ENCODE results near the gene PMEPA1.
A peak's percentile ranks its signal among the peaks of the same experiment; 100 is the strongest.

Gene PMEPA1, protein sequence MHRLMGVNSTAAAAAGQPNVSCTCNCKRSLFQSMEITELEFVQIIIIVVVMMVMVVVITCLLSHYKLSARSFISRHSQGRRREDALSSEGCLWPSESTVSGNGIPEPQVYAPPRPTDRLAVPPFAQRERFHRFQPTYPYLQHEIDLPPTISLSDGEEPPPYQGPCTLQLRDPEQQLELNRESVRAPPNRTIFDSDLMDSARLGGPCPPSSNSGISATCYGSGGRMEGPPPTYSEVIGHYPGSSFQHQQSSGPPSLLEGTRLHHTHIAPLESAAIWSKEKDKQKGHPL

DNA sequence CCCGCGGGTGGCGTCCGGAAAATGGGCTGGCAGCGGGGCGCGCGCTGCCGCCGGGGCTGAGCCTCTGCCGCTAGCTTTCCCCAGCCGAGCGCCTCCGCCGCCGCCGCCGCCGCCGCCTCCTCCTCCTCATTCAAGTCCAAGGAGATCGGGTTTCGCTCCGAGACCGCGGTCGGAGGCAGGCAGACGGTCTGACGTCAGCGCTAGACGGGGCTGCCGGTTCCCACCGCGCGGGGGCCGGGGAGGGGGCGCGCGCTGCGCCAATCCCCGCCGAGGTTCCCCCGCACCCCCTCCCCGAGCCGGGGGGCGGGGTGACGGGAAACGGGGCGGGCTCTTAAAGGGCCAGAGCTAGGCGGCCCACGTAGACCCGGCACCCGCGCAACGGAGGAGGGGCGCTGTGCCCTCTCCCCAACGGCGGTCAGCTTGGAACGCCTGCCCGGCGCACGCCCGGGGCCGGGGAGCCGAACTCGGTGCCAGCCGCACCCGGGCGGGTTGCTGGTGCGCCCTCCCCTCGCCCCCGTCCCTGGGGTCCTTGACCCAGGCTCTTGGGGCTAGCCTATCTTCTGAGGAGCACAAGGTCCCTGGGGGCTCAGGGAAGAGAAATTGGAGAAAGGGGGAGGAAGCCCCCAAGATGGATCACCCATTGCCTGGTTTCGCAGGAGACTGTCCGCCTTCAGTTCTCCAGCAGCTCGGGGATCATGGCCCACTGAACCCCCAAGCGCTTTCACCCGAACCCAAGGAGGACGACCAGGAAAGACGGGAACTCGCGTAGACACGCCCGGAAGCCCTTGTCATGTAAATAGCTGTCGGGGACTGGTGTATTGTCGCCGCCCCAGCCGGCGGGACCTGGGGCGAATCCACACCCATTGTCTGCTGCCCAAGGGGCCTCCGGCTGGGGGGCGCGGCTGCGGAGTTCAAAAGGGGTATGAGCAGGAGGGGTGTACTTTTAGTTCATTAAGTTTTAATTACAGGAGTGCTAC is at the start of gene PMEPA1:
TSS of gene PMEPA1 (minus strand) at position 193 of the 977 bp plus-strand sequence. CDS start 433 bp downstream, outside the sequence.
- DNase-seq, result peak; percentile 79

DNA sequence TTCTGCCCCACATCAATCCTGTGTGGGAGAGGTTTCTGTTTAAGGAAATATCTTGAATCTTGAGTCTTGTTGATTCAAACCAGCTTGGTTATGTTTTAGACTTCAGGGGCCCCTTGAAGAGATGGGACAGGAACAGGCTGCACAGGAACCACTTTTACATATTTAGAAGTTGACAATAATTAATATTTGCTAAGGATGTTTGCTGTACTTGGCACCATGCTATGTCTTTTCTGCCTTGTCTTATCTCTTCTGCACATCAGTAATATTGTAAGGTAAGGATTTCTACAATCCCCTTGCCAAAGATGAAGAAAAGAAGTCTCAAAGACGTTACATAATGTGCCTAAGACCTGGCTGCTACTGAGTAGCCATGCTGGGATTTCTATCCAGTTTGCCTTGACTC is 48.0 kb upstream of the PMEPA1 start:
- no peak for DNase-seq

DNA sequence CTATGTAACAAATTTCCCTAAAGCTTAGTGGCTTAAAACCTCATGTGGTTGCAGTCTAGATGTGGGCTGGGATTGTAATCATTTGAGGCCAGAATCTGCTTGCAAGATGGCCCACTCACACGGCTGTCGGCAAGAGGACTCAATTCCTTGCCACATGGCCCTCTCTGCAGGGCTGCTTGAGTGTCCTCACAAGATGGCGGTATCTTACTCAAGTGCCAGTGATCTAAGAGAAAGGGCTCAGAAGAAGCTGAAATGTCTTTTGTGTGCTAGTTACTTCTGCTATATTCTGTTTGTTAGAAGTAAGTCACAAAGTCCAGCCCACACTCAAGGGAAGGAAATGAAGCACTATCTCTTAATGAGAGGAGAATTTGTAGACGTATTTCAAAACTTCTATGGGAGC is 47.1 kb upstream of the PMEPA1 start:
- no peak for DNase-seq

DNA sequence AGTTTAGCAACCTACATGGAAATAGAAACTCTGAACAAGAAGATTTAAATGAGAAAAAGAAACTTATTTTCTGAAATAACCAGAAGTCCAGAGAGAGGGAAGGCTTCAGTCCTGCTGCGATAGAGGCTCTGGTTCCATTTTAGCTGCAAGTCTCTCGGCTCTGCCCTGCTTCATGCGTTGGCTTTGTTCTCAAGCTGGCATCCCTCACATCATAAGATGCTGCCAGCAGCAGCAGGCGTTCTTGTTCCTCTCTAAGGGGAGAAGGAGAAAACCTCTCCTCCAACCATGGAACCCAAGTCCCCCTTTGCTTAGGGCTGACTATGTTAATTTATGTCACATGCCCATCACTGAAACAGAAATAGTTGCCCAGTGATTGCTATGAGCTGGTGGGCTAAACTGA is 46.4 kb upstream of the PMEPA1 start:
- DNase-seq, result no peak

DNA sequence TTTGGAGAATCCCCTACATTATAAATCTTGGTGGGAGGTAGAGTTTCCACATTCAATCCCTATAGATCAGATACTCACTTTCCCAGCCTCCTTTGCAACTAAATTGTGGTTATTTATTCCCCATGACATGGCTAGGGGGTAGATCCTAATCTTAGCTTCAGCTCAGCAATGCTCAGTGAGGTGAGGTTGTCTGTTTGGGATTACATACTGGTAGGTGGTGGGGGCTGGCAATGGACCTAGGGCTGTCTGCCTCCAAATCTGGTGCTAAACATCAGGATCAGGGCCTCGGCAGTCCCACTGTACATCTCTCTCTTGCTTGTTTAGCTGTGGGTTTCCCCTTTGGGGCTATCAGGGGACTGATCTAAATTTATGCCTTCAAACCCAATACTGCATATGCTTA is 45.8 kb upstream of the PMEPA1 start:
- no peak for DNase-seq

DNA sequence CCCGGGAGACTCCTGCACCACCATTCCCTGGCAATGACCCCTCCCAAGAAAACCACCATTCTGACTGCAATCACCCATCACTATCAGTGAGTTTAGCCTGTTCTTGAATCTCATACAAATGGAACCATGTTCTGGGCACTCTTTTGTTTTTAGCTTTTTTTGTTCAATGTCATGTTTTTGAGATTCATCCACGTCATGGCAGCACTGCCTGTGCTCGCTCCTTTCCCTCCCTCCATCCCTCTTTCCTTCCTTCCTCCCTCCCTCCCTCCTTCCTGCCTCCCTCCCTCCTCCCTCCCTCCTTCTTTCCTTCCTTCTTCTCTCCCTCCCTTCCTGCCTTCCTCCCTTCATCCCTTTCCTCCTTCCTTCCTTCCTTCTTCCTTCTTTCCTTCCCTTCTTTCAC is 44.4 kb upstream of the PMEPA1 start:
- DNase-seq, result no peak

DNA sequence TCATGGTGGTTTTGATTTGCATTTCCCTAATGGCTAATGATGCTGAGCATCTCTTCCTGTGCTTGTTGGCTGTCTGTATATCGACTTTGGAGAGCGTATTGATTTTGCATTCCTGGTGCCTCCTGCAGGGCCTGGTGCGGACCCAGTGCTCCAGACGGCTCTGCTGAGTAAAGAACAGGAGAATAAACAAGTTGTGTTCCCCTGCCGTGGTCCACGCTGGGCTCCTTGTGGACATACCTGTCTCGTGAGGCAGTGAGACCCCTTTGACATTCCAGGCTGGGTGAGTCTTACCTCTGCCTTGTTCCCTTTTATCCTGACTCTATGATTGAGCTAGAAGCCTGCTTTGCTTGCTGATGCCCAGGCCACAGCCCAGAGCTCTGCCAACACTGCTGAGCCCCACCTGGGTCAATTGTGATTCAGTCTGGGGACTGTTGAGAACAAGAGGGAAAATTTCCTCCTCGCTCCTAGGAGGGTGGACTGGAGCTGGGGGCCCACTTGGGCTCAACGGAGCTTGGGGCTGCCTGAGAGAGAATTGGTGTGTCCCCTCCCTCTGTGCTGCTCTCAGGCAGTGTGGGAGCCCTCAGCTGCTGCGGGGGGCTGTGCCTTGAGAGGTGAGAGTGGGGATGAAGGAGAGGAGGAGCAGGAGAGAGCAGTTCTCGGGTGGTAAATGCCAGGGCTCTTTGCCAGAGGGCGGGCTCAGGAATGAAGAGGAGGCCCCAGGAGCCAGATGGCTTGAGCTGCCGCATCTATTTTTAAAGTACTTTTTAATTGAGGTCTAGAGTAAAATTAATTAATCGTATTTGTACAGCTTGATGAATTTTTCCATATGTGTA is 43.7 kb upstream of the PMEPA1 start:
- no peak for DNase-seq

DNA sequence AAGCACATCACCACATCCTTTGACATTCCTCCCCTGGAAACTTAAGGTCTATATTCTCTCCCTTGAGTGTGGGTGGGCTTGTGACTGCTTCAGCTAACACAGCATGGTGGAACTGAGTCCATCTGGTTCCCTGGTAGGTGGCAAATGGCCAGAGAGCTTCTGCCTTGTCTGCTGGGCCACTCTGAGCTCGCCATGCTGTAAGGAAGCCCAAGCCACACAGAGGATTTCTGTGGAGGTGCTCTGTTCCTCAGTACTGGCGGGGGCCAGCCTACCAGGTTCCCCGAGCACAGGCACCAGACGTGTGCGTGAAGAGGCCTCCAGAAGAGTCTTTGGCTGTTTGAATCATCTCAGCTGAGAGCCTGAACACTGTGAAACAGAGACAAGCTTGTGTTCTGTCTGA is 41.6 kb upstream of the PMEPA1 start:
- no peak for DNase-seq

DNA sequence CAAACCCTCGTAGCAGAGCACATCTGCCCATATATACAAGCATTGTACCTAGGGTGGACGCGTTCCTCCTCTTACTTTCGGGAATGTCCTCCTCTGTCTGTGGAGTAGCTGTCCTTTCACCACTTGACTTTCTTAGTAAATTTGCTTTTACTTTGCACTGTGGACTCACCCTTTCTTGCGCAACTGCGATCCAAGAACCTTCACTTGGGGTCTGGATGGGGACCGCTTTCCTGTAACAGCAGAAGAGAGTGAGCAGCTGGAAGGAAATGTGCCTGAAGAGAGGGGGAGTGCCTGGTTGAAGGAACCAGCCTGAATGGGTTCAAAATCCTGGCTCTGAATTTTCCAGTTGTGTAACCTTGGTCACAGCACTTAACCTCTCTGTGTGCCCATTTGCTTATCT is 40.1 kb upstream of the PMEPA1 start:
- DNase-seq, result no peak

DNA sequence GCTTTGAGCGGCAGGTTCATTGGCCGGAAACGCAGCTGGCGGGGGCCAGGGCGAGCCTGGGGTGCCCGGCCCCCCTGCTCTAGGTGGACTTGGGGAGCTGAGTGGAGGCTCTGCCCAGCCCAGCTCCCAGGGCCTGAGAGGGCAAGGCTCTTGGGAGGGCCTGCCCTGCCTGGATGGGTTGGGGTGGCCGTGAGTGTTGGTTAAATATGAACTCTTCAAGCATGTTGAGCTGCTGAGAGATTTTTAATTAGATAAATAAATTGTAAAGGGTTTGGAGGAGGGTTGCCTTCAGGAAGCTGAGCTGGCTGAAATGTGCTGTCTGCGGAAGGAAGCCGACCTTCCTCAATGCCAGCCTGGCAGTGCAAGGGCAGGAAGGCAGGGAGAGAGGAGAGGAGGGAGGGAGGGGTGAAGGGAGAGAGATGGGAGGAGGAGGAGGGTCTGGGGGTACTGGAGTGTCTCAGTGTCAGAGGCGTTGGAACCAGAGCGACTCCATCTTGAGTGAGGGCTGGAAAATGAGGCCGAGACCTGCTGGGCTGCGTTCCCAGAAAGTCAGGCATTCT is 39.4 kb upstream of the PMEPA1 start:
- DNase-seq, result no peak

DNA sequence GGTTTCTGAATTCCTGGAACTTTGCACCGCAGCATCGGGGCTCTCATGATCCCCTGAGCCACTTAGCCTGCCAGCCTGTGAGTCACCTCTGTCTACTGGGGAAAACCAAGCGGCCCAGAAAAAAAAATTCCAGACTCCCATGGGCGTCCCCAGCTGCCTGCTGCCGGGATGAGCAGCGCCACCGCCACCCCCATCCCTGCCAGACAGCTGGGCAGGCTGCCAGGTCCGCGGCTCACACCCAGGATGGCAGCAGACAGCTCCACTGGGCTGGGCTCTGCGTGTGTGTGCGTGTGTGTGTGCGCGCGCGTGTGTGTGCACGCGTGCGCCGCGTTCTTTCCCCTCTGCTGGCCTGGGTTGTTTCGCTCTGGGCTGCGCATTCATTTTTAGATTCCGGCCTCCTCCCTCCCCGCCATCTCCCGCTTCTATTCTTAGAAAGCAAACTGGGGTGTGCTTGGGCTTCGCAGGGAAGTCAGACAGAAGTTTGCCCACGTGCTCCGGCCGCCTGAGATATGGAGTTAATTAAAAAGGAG is 38.9 kb upstream of the PMEPA1 start:
- DNase-seq, result peak; percentile 95

DNA sequence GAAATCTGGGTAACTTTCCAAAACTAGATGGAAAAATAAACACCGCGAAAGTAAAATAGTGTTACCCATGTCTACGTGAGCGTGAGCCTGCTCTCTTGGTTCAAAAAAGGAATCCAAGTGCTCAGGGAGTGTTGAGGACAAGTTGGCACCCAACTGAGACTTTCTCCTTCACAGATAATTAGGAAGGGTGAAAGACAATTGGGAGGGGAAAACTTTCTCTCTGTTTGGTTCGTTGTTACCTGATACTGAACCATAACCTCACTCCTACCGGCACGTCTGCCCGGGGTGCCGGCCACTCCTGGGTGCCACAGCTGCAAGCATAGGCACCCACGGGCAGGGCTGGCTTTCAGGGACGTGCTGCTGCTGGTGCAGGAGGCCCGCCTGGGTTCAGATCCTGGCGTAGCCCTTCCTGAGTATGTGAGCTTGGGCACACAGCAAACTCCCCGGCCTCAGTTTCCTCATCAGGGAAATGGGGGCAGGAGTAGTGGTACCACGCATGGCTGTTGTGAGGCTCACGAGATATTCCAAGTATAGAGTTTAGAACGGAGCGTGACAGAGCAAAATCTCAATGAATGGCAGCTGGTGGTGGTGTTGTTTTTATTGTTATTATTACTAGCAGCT is 38.2 kb upstream of the PMEPA1 start:
- no peak for DNase-seq

DNA sequence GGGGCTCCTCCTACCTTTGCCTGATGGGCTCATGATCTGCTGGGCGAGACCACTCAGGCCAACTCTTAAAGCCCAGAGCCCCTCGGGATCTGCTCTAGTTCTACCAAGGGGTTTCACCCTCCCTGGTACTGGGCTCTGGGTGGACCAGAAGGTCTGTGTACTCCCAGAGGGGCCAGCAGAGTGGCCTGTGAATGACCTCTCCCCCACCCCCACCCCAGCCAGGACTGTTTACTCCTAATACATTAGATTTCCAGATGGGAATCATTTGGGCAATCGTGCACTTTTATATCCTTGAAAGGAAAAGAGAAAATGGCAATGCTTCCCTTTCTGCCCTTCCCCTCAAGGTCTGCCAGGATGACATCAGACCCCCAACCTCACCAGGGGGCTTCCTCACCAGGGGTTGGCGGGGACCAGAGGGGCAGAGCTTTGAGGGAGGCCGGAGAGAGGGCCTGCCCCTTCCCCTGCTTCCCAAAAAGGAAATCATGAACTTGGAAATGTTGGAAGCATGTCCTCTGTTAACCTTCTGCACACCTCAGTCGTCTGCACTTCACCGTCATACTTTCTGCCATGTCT is 37.1 kb upstream of the PMEPA1 start:
- DNase-seq, result no peak

DNA sequence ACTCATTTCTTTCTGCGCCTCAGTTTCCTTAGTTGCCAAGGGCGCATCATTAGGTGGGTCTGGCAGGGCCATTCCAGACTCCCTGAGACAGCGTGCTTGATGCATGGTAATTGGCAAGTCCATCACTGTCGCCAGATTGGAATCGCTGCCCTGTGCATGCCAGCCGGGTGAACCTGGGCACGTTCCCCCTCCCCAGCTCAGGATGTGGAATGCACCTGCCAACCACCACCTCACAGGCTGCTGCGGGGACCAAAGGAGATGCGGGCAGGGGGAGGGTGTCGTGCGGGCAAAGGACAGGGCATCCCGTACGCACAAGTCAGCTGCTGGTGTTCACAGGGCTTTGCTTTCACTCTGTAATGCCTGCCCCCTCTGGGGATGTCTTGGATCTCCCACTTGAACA is 36.4 kb upstream of the PMEPA1 start:
- no peak for DNase-seq

DNA sequence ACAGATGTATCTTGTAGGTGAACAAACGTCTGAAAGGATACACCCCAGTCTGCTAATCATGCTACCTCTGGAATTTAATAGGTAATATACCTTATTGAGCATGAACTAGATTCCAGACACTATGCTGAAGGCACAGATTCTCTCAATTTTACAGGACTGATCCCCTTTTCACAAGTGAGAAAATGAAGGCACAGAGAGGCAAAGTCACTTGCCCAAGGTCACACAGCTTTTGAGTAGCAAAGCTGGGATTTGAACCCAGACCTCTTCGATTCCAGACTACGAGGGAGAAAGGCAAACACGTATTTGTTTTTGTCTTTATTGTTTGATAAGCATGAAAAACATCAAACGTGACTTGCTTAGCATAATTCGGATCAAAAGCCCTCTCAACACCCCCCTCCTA is 34.4 kb upstream of the PMEPA1 start:
- no peak for DNase-seq

DNA sequence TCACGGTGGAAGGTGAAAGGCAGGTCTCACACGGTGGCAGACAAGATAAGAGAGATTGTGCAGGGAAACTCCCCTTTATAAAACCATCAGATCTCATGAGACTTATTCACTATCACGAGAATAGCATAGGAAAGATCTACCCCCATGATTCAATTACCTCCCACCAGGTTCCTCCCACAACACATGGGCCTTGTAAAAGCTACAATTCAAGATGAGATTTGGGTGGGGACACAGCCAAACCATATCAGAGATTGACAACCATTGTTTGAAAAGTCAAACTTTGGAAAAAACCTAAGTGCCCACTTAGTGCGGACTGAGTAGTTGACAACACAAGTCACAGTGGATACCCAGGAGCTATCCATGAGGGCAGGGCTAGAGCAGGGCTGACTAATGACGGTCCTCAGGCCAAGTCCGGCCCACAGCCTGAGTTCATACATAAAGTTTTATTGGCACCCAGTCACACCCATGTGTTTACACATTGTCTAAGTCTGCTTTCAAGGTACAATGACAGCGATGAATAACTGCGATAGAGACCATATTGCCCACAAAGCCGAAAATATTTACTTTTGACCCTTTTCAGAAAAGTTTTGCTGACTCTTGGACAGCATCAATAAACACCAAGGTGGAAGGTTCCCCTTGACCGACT is 33.8 kb upstream of the PMEPA1 start:
- no peak for DNase-seq

DNA sequence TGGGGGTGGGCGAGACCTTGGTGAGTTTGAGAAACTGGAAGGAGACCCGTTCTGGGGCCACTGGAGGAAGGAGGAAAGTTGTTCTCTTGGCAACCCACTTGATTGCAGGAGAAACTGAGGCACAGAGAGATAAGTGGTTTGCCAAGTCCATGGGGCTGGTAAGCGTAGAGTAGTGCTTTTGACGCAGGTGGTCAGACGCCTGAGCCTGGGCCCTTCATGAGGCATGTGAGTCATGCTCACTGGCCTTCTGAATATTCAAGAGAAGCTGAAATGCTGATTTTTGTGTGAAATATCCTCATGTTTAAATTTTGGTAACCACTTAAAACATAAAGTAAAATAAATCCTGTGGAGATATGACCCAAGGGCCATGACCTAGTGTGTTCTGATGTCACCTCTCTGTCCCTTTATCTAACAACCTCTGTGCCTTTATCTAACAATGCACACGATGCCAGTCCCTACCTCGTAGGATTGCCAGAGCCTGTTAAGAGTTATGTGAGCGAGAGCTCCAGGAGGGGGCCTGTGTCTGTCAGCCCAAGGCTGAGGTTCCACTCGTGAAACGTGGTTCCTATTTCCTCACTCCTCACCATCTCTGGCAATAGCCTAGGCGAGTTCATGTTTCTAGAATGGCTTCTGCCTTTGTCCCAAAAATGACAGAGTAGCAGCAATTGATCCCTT is 32.8 kb upstream of the PMEPA1 start:
- no peak for DNase-seq

DNA sequence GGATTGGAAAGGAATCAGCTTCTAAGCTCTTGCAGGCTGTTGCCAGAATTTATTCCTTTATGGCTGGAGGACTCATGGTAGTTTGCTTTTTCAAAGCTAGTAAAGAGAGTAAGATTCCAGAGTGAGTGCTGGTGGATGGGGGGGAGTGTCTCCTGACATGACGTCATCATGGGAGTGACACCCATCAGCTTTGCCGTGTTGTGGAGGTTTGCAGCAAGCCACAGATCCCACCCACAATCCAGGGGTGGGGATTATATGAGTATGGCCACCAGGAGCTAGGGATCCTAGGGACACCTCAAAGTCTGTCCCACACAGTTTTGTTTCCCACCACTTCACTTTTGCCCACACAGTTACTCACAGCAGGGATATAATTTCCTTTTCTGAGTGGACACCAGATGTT is 28.7 kb upstream of the PMEPA1 start:
- no peak for DNase-seq

DNA sequence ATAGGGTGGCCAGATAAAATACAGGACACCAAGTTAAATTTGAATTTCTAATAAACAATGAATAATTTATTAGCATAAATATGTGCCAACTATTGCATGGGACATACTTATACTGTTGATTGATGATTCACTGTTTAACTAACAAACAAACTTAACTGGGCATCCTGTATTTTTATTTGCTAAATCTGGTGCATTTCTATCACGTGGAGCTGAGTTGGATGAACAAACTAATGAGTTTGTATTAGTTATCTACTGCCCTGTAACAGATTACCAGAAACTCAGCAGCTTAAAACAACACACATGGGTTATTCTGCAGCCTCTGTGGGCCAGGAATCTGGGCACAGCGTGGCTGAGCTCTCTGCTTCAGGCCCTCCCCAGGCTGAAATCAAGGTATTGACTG is 28.2 kb upstream of the PMEPA1 start:
- DNase-seq, result no peak

DNA sequence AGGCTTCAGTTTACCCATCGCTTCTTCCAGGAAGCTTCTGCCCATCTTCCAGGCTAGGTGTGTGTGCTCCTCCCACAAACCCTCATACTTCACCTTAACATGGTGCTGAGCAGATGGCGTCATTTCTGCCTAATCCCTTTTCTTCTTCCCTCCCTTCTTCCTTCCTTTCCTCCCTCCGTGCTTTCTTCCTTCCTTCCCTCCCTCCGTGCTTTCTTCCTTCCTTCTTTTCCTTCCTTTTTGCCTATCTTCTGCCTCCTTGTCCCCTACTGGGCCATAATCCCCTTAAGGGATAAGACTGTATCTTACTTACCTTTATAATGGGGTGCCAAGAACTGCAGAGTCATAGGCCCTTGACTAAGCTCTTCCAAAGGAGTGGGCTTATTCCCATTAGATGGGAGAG is 27.5 kb upstream of the PMEPA1 start:
- DNase-seq, result no peak

Data from kidney glomerular epithelial cell (primary cell).